NCI-H2227 treated with DMSO at 0.1 percent for 48 hours (cell line): ENCODE data around the gene MORC3.
"Not testable (repeated sequence)": the region's sequence is repeated elsewhere in the genome, so short reads cannot be mapped to it uniquely, and the experiment has no call there.

Experiments used
- DNase-seq: peaks from one replicate; lab custom pipeline; 2025; lab: John Stamatoyannopoulos, UW

Gene MORC3, protein sequence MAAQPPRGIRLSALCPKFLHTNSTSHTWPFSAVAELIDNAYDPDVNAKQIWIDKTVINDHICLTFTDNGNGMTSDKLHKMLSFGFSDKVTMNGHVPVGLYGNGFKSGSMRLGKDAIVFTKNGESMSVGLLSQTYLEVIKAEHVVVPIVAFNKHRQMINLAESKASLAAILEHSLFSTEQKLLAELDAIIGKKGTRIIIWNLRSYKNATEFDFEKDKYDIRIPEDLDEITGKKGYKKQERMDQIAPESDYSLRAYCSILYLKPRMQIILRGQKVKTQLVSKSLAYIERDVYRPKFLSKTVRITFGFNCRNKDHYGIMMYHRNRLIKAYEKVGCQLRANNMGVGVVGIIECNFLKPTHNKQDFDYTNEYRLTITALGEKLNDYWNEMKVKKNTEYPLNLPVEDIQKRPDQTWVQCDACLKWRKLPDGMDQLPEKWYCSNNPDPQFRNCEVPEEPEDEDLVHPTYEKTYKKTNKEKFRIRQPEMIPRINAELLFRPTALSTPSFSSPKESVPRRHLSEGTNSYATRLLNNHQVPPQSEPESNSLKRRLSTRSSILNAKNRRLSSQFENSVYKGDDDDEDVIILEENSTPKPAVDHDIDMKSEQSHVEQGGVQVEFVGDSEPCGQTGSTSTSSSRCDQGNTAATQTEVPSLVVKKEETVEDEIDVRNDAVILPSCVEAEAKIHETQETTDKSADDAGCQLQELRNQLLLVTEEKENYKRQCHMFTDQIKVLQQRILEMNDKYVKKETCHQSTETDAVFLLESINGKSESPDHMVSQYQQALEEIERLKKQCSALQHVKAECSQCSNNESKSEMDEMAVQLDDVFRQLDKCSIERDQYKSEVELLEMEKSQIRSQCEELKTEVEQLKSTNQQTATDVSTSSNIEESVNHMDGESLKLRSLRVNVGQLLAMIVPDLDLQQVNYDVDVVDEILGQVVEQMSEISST

DNA sequence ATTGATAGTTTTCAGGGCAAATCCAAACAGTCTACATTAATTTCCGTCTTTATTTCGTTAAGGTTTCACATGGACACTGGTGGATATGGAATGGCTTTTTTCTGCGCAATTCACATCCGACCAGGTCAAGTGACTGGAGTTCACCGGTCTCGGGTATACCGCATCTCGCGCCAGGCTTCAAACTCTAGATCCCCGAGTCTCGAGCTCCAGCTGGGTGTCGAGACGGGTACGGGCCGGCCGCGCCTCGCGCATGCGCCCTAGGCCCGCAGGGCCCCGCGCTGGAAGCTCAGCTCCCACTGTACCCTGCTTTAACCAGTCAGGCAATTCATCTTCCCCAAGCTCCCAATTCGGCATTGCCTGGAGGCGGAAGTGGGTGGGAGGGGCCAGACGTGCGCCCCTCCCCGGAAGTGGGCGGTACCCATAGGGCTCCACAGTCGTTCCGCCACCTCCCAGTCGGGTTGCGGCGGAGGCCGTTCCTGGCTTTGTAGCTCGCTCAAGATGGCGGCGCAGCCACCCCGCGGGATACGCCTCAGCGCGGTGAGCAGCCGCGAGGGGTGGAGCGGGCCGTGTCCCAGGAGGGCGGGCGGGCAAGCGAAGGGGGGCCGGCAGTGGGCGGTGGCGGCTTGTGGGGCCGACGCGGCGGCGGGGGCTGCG, at the start of gene MORC3:
MORC3 (plus strand) TSS at position 431 of the 654 bp plus-strand sequence; CDS start at position 499, 68 bp downstream.
- peak; percentile 98 for DNase-seq

DNA sequence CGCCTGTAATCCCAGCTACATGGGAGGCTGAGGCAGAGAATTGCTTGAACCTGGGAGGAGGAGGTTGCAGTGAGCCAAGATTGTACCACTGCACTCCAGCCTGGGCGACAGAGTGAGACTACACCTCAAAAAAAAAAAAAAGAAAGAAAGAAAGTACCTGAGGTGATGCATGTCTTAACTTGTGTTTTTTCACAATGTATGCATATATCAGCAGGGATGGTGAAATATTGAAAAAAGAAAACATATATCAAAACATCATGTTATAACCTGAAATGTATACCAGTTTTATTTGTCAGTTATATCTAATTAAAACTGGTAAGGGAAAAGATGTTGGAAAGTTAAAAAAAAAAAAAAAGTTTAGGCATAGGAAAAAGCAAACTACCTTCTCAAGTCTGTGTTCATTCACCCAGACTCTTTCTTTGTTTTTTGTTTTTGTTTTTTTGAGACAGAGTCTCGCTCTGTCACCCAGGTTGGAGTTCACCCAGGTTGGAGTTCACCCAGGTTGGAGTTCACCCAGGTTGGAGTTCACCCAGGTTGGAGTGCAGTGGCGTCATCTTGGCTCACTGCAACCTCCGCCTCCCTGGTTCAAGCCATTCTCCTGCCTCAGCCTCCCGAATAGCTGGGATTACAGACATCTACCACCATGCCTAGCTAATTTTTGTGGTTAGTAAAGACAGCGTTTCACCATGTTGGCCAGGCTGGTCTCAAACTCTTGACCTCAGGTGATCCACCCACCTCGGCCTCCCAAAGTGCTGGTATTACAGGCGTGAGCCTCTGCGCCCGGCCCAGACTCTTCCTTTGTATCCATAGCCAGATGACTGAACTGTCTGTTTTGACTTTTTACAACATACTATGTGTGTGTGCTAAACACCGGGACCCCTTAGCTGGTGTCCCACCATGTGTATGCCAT, 49.0 kb upstream of the MORC3 start:
- DNase-seq: not testable (repeated sequence)

DNA sequence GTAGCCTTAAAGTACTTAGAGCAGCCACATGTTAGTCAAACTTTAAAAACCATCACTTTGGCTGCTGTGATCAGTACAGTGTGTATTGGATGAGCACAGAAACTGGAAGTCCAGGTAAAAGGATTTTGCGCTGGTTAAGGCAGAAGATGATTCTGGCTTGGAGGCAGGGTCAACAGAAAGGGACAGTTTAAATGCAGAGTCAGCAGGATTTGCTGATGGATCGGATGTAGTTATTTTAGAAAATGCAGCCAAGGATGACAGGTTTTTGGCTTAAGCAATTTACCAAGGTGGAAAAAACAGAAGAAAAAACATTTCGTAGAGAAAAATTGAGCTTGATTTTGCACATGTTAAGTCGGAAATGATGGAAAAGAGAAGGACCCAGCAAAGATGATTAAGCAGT, 45.9 kb upstream of the MORC3 start:
- DNase-seq: no peak

DNA sequence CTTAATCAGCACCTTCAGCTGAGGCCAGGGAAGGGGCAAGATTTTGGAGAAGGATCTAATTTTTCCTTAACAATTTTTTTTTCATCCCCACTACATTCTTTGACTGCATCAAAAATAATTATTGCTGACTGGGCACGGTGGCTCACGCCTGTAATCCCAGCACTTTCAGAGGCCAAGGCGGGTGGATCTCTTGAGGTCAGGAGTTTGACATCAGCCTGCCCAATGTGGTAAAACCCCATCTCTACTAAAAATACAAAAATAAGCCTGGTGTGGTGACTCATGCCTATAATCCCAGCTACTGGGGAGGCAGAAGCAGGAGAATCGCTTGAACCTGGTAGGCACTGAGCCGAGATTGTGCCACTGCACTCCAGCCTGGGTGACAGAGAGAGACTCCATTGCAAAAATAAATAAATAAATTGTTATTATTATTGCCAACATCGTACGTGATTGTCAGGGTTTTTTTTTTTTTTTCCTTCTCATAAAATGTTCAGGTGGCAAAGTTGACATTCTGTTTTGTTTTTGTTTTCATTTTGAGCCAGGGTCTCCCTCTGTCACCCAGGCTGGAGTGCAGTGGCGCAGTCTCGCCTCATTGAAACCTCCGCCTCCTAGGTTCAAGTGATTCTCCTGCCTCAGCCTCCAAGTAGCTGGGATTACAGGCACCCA, 37.3 kb upstream of the MORC3 start:
- no peak for DNase-seq

DNA sequence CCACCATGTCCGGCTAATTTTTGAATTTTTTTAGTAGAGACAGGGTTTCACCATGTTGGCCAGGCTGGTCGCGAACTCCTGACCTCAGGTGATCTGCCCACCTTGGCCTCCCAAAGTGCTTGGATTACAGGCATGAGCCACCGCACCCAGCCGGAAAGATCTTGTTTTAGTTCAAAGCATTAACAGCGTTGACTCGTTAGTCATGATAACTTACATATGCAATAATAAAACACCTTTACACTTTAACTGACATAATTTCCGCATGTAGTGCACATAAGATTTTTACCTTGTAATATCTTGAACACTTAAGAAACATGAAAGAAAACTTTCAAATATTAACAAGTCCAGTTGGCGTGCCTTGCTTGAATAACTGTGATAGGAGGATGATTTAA, 36.8 kb upstream of the MORC3 start:
- DNase-seq: not testable (repeated sequence)

DNA sequence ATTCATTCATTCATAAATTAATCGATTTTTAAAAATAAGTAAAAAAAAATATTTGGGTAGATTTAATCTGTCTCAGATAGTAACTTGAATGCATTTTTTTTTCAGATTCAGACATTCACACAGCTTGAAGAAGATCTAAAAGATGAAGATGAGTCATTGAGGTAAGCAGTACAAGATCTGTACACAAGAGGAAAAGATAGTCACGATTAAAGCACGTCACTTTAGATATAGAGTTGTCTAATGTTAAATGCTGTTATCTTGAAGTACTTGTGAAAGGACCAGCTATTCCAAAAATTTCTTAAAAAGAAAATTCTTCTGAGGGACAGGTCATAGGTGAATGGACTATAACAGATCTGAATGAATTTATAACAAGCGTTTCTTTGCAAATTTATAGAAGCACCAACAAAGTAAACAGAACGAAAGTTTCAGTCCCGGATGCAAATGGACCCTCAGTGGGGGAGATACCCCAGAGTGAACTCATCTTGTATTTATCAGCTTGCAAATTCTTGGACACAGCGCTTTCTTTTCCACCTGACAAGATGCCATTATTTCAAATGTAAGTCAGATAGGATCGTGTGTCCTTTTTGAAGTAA, 31.2 kb upstream of the MORC3 start:
- no peak for DNase-seq

DNA sequence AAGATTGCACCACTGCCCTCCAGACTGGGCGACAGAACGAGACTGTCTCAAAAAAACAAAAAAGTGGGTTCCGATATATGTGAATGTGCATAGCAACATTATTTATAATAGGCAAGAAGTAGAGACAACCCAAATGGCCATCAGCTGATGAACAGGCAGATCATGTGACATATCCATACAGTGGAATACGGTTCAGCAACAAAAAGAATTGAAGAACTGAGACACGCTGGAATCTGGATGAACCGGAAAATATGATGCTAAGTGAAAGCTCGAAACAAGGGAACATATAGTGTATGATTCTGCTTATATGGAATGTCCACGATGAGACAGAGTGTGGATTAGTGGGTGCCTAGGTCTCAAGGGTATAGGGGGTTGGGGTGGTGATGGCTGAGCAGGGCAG, 28.5 kb upstream of the MORC3 start:
- no peak for DNase-seq

DNA sequence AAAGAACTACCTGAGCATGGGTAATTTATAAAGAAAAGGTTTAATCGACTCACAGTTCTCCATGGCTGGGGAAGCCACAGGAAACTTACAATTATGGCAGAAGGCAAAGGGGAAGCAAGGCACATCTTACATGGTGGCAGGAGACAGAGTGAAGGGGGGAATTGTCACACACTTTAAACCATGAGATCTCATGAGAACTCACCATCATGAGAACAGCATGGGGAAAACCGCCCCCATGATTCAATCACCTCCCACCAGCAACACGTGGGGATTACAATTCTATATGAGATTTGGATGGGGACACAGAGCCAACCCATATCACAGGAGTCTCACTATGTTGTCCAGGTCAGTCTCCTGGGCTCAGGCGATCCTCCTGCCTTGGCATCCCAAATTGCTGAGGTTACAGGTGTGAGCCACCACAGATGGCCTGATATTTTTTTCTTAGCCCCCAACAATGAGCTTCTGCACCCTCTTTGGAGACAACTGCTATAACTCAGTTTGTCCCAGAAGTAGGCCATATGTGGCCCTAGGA, 22.5 kb upstream of the MORC3 start:
- no peak for DNase-seq

DNA sequence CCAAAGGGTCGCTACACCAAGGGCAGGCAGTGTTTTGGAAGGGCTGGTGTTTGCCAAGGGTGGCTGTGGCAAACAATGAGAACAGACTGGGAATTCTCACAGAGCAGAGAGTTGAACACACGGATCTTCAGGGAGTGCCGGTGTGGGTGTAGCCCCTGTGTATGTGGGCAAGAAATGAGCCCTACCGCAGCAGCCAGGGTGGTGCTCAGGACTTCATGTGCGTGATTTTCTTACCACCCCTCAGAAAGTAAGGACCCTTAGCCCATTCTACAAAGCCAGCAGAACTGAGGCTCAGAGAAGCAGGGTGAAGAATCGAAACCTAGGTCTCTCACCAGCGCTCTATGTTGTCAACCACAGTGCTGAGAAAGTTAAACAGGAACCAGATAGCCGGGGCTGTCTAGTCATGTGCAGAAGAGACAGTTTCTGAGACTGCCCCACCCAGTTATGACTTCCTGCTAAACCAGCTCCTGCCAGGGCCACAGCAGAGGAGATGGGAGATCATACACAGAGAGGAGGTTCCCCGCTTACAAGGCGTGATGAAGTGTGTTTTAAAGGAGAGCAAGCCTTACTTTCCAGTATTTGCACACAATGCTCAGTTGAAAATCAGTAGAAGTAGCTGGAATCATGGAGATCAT, 21.9 kb upstream of the MORC3 start:
- DNase-seq: no peak

DNA sequence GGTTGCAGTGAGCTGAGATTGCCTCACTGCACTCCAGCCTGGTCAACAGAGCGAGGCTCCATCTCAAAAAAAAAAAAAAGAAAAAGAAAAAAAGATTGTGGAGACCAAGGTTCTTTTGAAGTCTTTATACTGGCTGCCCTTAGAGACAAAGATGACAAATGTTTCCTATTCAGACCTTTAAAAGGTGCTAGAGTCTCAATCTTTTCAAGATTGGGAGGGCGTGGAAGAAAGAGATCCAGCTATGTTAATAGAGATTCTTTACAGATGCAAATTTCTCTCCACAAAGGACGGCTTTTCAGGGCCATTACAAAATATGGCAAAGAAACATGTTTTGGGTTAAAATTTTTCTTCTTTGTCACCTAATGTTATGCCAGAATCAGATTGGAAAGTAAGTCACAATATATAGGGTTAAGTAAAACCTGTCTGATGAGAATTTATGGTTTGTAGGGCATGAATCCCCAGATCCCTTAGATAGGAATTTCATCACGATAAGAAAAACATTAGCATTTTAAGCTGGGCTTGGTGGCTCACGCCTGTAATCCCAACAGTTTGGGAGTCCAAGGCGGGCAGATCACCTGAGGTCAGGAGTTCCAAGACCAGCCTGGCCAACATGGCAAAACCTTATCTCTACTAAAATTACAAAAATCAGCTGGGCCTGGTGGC, 13.0 kb upstream of the MORC3 start:
- DNase-seq: no peak

DNA sequence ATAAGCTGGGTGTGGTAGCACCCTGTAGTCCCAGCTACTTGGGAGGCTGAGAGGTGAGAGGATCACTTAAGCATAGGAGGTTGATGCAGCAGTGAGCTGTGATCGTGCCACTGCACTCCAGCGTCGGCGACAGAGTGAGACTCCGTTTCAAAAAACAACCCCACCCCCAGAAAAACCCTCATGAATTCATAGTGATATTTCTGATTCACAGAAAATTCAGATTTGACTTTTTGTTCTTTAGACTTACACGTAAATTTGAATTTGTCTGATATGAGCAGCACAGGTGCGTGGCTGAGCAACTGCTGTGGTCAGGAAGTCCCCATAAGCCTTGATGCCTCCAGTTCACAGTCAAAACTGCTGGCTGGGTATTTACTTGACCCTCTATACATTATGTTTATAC, 10.0 kb upstream of the MORC3 start:
- no peak for DNase-seq

DNA sequence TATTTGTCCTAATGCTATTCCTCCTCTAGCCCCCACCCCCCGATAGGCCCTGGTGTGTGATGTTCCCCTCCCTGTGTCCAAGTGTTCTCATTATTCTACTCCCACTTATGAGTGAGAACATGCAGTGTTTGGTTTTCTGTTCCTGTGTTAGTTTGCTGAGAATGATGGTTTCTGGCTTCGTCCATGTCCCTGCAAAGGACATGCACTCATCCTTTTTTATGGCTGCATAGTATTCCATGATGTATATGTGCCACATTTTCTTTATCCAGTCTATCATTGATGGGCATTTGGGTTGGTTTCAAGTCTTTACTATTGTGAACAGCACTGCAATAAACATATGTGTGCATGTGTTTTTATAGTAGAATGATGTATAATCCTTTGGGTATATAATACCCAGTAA, 6.6 kb upstream of the MORC3 start:
- not testable (repeated sequence) for DNase-seq

DNA sequence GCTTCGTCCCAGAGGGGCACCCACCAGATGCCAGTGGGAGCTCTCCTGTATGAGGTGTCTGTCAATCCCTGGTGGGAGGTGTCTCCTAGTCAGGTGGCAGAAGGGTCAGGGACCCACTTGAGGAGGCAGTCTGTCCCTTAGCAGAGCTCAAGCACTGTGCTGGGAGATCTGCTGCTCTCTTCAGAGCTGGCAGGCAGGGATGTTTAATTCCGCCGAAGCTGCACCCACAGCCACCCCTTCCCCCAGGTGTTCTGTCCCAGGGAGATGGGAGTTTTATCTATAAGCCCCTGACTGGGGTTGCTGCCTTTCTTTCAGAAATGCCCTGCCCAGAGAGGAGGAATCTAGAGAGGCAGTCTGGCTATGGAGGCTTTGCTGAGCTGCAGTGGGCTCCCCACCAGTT, 4.0 kb upstream of the MORC3 start:
- not testable (repeated sequence) for DNase-seq

DNA sequence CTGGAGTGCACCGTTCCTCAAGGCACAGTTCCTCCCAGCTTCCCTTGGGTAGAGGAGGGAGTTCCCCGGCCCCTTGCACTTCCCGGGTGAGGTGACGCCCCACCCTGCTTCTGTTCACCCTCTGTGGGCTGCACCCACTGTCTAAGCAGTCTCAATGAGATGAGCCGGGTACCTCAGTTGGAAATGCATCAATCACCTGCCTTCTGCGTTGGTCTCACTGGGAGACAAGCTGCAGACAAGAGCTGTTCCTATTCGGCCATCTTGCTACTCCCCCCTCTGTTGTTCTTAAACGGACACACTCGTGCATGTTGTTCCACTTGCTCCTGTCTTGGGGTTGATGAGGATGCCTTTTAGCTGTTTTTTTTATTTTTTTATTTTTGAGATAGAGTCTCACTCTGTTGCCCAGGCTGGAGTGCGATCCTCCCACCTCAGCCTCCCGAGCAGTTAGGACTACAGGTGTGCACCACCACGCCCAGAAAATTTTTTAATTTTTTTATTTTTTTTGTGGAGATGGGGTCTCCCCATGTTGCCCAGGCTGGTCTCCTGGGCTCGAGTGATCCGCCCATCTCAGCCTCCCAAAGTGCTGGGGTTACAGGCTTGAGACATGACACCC, 3.0 kb upstream of the MORC3 start:
- DNase-seq: no peak

DNA sequence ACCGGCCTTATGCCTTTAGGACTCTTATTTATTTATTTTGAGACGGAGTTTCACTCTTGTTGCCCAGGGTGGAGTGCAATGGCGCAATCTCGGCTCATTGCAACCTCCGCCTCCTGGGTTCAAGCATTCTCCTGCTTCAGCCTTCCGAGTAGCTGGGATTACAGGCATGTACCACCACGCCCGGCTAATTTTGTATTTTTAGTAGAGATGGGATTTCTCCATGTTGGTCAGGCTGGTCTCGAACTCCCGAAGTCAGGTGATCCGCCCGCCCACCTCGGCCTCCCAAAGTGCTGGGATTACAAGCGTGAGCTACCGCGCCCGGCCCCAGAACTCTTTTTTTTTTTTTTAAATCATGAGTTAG, 611 bp upstream of the MORC3 start:
- not testable (repeated sequence) for DNase-seq

DNA sequence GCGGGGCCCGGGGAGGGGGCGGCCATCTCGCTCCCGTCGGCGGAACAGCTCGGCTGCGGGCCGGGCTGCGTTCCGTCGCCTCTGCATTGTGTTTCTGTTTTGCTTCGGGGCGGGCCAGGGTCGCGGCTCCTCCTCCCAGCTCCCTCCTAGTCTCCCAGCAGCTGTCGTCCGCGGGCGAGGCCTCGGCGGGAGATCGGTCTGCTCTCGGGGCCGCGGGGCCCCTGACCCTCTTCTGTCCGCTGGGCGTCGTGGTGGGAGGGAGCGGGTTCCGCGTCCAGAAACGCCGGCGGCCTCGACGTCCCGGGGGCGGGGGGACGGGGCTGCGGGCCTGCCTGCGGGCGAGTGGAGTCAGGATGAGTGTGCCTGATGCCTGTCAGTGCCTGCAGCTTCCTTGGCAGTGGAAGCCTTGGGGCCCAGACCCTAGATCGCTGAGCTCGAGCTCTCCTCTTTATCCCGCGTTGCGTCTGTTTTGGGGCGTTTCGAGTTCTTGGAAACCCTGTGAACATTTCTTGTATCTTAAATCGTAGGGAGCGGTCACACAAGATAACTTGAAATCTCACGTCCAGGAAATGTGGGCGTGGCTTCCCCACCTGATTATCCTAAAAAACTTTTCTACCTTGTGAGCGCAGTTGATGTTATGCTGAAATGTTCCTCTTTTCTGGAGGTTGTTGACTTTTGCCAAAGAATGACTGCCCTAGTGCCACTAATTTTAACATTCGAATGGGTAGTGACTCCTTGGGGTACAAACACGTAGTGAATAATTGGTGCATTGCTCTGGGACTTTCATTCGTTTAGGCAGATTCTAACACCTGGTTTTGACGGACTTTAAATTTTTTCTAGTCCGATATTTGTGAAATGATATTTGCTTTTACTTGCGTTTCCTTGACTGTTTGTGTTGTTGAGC, 676 bp downstream of the MORC3 start:
- DNase-seq: peak; percentile 78

DNA sequence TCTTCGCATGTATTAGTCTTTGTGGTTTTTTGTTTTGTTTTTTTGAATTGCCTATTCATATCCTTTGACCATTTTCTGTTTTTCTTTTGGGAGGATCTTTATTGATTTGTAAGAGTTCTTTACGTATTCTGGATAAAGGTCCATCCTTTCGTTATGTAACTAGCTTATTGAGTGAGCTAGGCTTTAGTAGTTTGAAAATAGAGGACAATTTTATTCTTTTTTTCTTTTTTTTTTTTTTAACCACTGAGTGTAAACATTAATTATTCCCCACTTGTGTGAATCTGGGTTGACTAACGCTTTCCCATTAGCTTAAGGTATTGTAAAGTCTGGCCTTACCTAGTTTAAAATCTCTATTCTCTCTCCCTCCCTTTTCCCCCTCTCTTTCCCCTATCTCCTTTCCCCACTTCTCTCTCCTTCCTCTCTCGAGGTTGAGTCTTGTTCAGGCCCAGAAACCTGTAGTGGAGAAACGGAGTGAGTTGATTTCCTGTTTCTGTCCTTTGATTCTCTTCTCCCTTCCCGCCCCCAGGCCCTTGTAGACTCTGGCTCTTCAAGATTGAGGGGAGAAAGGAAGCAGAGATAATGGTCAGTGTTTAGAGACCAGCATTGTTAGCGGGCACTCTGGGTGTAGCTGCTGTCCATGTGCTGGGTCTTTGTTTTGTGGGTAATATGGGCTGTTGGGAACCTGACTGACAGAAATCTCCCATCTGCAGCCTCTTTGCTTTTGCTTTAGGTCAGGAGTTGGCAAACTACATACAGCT, 1.5 kb downstream of the MORC3 start:
- DNase-seq: peak; percentile 54
